Common myeloid progenitor, CD34-positive (primary cell): ENCODE results near the gene MAB21L4.
A peak's percentile ranks its signal among the peaks of the same experiment; 100 is the strongest.

ENCODE experiments used
- CTCF ChIA-PET: fragments of 350-600 bp; sonication (Branson Sonifier 250); formaldehyde crosslinking; loops from one replicate; lab custom pipeline; 2021; ENCODE audit warnings: antibody characterized with exemption; lab: Charles Lee
- POLR2A ChIA-PET: fragments of 350-600 bp; sonication (Branson Sonifier 250); formaldehyde crosslinking; loops from one replicate; lab custom pipeline; 2021; ENCODE audit warnings: antibody characterized with exemption; lab: Charles Lee
- DNase-seq, 3 donors: peaks; one replicate each; pipeline versions ENCODE4 v3.0.0 to v3.0.0-alpha.2; 2013
- H3K27ac ChIP-seq, 2 experiments: 1 replicate in 1 of 2; 2 replicates in 1 of 2; pipeline ENCODE4 v1.7.0; 2013; ENCODE audit warnings: inconsistent platforms in 2 of 2, low read length in 2 of 2, mild to moderate bottlenecking in 2 of 2, low read depth in 1 of 2, moderate library complexity in 1 of 2; ENCODE audit not compliant: severe bottlenecking in 2 of 2, insufficient read depth in 1 of 2, poor library complexity in 1 of 2
- H3K27me3 ChIP-seq, 5 experiments: replicated peaks in 2 of 5; 1 replicate in 3 of 5; 2 replicates in 2 of 5; pipeline versions ENCODE4 v1.6.1 to v1.7.0; 2013; ENCODE audit warnings: low read length in 4 of 5, mild to moderate bottlenecking in 2 of 5, moderate library complexity in 2 of 5, inconsistent platforms in 1 of 5; ENCODE audit not compliant: insufficient read depth in 5 of 5, control insufficient read depth in 4 of 5
- H3K36me3 ChIP-seq, 4 experiments: 1 replicate in 2 of 4; 2 replicates in 2 of 4; pipeline versions ENCODE4 v1.6.1 to v1.7.0; 2013; ENCODE audit warnings: low read length in 3 of 4, control low read depth in 1 of 4, mild to moderate bottlenecking in 1 of 4; ENCODE audit not compliant: control insufficient read depth in 4 of 4, insufficient read depth in 4 of 4
- H3K4me1 ChIP-seq, 4 experiments: 1 replicate in 3 of 4; 2 replicates in 1 of 4; pipeline versions ENCODE4 v1.6.1 to v1.7.1; 2013; ENCODE audit warnings: low read length in 3 of 4, mild to moderate bottlenecking in 3 of 4, control low read depth in 1 of 4, inconsistent platforms in 1 of 4, moderate library complexity in 1 of 4; ENCODE audit not compliant: control insufficient read depth in 4 of 4, insufficient read depth in 4 of 4; ENCODE audit errors: control extremely low read depth in 1 of 4
- H3K4me3 ChIP-seq, 7 experiments: 1 replicate in 4 of 7; 2 replicates in 3 of 7; pipeline versions ENCODE4 v1.5.1 to v1.7.0; 2013; ENCODE audit warnings: mild to moderate bottlenecking in 7 of 7, low read length in 6 of 7, moderate library complexity in 6 of 7, inconsistent platforms in 2 of 7, low read depth in 2 of 7, control low read depth in 1 of 7; ENCODE audit not compliant: insufficient read depth in 4 of 7, control insufficient read depth in 1 of 7; ENCODE audit errors: extremely low read depth in 1 of 7
- H3K9me3 ChIP-seq, 5 experiments: 1 replicate in 4 of 5; 2 replicates in 1 of 5; pipeline versions ENCODE4 v1.6.1 to v1.7.1; 2013; ENCODE audit warnings: low read length in 4 of 5, mild to moderate bottlenecking in 2 of 5, inconsistent platforms in 1 of 5, low read depth in 1 of 5, moderate library complexity in 1 of 5; ENCODE audit not compliant: control insufficient read depth in 4 of 5, insufficient read depth in 2 of 5; ENCODE audit errors: control extremely low read depth in 1 of 5
- WGBS: methylation state at CpG from one replicate; pipeline ENCODE4 v1.1.5; 2013; ENCODE audit not compliant: insufficient coverage; 5-methylcytosine and 5-hydroxymethylcytosine counted together

The MAB21L4 gene

GRCh38 chr2:240918258-240919091, 22.5 kb upstream of the MAB21L4 start:
- DNase-seq = no peak
- CTCF ChIA-PET = no interaction called here
- WGBS = 92% methylated on average over 30 of the region's 36 CpGs

GRCh38 chr2:240917684-240918257, 21.8 kb upstream of the MAB21L4 start:
- peaks cover 0 to 19% (median 6%) of the 10 kb centered on the region in 5 experiments for H3K27me3 ChIP-seq
- H3K27ac ChIP-seq = no peak overlapping the region
- CTCF ChIA-PET = no interaction called here
- POLR2A ChIA-PET = no interaction called here
- H3K9me3 ChIP-seq = no peaks in the 10 kb centered on the region
- WGBS = 98% methylated on average over 7 of the region's 10 CpGs
- no peak for DNase-seq
- no peaks in the 10 kb centered on the region for H3K36me3 ChIP-seq
- no peak overlapping the region for H3K4me3 ChIP-seq
- H3K4me1 ChIP-seq = peaks cover 0 to 13% (median 3%) of the 10 kb centered on the region in 4 experiments

More at GRCh38 chr2:240918258-240919091, 22.5 kb upstream of the MAB21L4 start:
- Histone ChIP-seq H3K4me1 (peaks cover 0 to 13% (median 3%) of the 10 kb centered on the region in 4 experiments), H3K4me3 (no peak overlapping the region), H3K27ac (no peak overlapping the region), H3K36me3 (no peaks in the 10 kb centered on the region), H3K9me3 (no peaks in the 10 kb centered on the region), H3K27me3 (peaks cover 0 to 19% (median 6%) of the 10 kb centered on the region in 5 experiments)
- POLR2A ChIA-PET = interaction anchor here (0.9 kb wide), 1 partner anchor 42 kb away, joined by 4 read pairs; no protein-coding TSS in a partner anchor

GRCh38 chr2:240917009-240917683, 21.2 kb upstream of the MAB21L4 start:
- CTCF ChIA-PET = no interaction called here
- Histone ChIP-seq H3K27me3 (peaks cover 0 to 19% (median 6%) of the 10 kb centered on the region in 5 experiments), H3K4me1 (peaks cover 0 to 13% (median 3%) of the 10 kb centered on the region in 4 experiments), H3K36me3 (no peaks in the 10 kb centered on the region), H3K27ac (no peak overlapping the region), H3K4me3 (no peak overlapping the region), H3K9me3 (no peaks in the 10 kb centered on the region)
- 87% methylated on average over 16 of the region's 20 CpGs for WGBS
- POLR2A ChIA-PET = no interaction called here
- DNase-seq = no peak

DNA sequence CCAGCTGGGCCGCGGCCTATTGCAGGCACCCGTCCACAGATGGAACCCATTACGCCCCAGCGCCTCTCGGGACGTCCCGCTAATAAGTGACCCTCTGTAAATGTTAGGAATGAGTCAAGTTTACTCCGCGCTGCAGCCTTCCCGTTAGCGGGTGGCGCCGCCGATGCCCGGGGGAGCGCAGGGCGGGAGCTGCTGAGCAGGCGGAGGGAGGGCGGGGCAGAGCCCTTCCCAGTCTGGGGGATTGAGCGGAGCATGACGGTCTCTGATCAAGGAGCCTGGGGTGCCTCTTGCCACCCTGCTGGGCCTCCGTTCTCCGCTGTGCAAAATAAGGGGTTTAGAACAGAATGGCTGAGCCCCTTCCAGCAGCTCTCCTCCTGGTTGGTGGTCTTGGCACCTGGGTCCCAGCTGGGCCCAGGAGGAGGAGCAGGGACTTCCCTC, 20.6 kb upstream of the MAB21L4 start:
- peaks cover 0 to 13% (median 4%) of the 10 kb centered on the region in 4 experiments for H3K4me1 ChIP-seq
- POLR2A ChIA-PET = no interaction called here
- H3K27ac ChIP-seq = no peak overlapping the region
- H3K36me3 ChIP-seq = no peaks in the 10 kb centered on the region
- H3K27me3 ChIP-seq = peaks cover 0 to 21% (median 6%) of the 10 kb centered on the region in 5 experiments
- DNase-seq = peak; percentile 21 to 40 (median 25)
- H3K4me3 ChIP-seq = peak overlapping the region in 2 of 7 experiments; percentile 32 to 61
- WGBS = 10% methylated on average over 19 of the region's 24 CpGs
- CTCF ChIA-PET = no interaction called here
- H3K9me3 ChIP-seq = no peaks in the 10 kb centered on the region

DNA sequence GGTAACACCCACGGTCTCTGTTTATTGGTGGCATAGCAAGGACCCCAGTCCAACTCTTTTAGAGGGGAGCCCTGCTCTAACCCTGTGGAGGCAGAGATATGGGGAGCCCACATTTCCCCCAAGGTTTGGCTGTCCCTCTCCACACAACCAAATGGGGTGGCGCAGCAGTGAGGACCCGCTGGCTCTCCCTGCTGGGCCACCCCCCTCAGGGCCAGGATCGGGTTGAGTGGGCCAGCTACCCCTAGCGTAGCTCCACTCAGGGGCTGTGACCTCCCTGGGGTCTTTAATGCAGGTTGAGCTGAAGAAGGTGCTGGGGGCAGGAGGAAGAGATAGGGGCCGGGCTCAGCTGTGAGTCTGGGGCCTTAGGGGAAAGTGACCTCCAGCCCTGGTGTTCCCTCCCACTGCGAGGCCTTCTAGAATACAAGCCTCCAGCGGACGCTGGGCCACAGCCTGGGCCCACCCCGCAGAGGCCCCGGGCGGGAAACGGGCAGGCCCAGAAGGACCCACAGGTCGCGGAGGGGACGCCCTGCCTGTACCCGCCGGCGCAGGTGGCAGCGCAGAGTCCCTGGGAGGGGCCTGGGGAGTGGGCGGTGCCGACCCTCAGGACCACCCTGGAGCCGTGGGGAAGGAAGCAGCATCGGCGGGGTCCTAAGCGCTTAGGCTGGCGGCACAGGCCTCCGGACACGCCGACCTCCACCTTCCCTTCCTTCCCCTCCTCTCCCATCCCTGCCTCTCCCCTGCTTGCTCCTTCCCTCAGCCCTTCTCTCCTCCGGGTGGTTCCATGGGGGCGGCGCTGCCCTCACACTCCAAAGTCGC, 19.8 kb upstream of the MAB21L4 start:
- POLR2A ChIA-PET = no interaction called here
- H3K4me1 ChIP-seq = peaks cover 0 to 13% (median 4%) of the 10 kb centered on the region in 4 experiments

GRCh38 chr2:240914645-240915525, 18.9 kb upstream of the MAB21L4 start:
- Histone ChIP-seq H3K27me3 (peaks cover 0 to 22% (median 6%) of the 10 kb centered on the region in 5 experiments), H3K4me1 (peaks cover 0 to 13% (median 4%) of the 10 kb centered on the region in 4 experiments), H3K36me3 (no peaks in the 10 kb centered on the region), H3K27ac (no peak overlapping the region), H3K9me3 (no peaks in the 10 kb centered on the region), H3K4me3 (no peak overlapping the region)
- CTCF ChIA-PET = interaction anchor here (0.6 to 1.6 kb wide), 11 partner anchors 10 to 215 kb away, joined by 3 to 7 read pairs (median 3); partner anchors contain the start of gene SNED1
- no peak for DNase-seq
- WGBS = 83% methylated on average over 15 of the region's 25 CpGs
- POLR2A ChIA-PET = no interaction called here

More for the DNA sequence above, 19.8 kb upstream of the MAB21L4 start:
- no peaks in the 10 kb centered on the region for H3K36me3 ChIP-seq
- 25% methylated on average over 23 of the region's 34 CpGs for WGBS
- H3K27me3 ChIP-seq = peaks cover 0 to 22% (median 6%) of the 10 kb centered on the region in 5 experiments
- H3K9me3 ChIP-seq = no peaks in the 10 kb centered on the region
- no peak overlapping the region for H3K27ac ChIP-seq
- CTCF ChIA-PET = interaction anchor here (1.2 to 1.5 kb wide), 3 partner anchors 12 to 90 kb away, joined by 3 to 5 read pairs (median 4); no protein-coding TSS in a partner anchor
- H3K4me3 ChIP-seq = peak overlapping the region in 4 of 7 experiments; percentile 10 to 68 (median 45)
- peak in 2 of 3 donors; percentile 31 to 44 for DNase-seq
